T-helper 1 cell (primary cell): ENCODE results near the gene GPATCH1.
"Not testable (repeated sequence)": the region's sequence is repeated elsewhere in the genome, so short reads cannot be mapped to it uniquely, and the experiment has no call there.

ENCODE experiments used
- DNase-seq, 5 donors: peaks; one replicate each; pipeline ENCODE4 v3.0.0-alpha.2; 2012 to 2020
- total RNA-seq, 4 donors: gene quantifications; one replicate each; lab custom pipeline; 2026; lab: John Stamatoyannopoulos, UW

GPATCH1 gene, protein sequence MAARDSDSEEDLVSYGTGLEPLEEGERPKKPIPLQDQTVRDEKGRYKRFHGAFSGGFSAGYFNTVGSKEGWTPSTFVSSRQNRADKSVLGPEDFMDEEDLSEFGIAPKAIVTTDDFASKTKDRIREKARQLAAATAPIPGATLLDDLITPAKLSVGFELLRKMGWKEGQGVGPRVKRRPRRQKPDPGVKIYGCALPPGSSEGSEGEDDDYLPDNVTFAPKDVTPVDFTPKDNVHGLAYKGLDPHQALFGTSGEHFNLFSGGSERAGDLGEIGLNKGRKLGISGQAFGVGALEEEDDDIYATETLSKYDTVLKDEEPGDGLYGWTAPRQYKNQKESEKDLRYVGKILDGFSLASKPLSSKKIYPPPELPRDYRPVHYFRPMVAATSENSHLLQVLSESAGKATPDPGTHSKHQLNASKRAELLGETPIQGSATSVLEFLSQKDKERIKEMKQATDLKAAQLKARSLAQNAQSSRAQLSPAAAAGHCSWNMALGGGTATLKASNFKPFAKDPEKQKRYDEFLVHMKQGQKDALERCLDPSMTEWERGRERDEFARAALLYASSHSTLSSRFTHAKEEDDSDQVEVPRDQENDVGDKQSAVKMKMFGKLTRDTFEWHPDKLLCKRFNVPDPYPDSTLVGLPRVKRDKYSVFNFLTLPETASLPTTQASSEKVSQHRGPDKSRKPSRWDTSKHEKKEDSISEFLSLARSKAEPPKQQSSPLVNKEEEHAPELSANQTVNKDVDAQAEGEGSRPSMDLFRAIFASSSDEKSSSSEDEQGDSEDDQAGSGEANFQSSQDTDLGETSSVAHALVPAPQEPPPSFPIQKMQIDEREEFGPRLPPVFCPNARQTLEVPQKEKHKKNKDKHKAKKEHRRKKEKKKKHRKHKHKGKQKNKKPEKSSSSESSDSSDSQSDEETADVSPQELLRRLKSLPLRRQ
- 11.3 to 26.5 (median 23.1) reads per million in 4 donors for total RNA-seq

DNA sequence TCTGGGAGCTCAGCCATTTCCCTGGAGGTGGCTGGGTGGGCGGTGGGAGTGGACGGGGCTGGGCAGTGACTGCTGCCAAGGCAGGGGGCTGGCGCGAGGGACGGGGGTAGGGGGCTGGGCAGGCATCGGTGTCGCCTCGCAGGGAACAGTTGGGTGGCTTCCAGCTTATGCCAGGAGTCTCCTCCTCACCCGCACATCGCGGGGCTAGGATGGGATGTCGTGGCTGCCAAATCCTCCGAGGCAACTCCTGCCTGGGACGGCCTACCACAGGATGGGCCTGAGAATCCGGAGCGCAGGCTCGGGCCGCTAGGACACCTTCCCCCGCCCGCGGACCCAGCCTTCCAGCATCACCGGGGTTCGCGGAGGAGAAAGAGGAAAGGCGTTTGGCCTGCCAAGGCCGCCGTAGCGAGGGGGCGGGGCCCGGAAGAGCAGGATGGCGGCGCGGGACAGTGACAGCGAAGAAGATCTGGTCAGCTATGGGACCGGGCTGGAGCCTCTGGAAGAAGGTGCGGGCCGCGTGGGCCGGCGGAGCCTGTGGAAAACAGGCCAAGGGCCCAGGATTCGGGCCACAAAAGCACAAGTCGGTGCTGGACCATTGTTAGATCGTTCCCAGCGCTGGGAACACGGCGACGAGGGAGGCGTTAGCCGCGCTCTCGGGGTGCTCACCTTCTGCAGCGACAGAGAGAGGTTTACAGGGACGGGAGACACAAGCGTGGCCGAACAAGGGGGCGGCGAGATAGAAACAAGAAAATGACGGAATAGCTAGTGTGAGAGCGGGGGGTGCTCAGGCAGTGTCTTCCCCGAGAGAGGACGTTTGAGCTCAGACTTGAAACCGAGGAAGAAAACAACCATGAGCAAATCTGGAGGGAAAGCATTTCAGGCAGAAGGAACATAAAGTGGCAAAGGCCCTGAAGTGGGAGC, at the start of gene GPATCH1:
Gene GPATCH1, plus strand, starts transcription at position 421 of the 921 bp plus-strand sequence. Its CDS starts 13 bp downstream, at position 434.
- peak; percentile 66 to 83 (median 78) for DNase-seq

DNA sequence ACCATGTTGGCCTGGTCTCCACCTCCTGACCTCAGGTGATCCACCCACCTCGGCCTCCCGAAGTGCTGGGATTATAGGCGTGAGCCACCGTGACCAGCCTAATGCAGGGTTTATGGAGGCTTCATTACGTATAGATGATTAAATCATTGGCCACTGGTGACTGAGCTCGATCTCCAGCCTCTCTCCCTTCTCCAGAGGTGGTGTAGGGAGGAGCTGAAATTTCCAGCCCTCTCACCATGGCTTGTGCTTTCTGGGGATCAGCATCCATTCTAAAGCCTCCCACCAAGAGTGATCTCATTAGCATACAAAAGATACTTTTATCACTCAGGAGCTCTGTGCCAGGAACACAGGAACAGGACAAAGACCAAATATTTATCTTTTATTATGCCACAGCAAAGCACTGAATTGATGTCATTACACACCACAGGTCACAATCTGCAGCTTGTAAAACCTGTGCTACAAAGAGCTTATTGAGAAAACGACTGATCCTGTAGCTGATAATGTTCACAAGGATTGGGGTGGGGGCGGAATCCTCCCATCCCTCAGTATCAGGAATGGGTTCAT, 48.7 kb upstream of the GPATCH1 start:
- no peak for DNase-seq

DNA sequence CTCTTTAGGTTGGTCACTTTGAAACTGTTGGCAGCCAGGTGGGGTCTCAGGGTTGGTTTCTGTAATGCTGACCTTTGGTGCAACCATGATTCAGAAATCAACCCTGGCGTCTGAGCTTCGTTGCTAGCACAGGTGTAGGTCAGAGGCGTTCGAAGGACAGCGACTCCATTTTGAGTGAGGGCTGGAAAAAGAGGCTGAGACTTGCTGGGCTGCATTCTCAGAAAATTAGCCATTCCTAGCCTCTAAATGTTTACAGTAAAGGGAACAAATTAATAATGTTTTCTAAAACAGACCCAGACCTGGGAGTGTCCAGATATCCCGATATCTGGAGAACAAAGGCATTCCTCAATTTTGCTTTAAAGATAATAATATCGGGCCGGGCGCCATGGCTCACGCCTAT, 45.5 kb upstream of the GPATCH1 start:
- no peak for DNase-seq

DNA sequence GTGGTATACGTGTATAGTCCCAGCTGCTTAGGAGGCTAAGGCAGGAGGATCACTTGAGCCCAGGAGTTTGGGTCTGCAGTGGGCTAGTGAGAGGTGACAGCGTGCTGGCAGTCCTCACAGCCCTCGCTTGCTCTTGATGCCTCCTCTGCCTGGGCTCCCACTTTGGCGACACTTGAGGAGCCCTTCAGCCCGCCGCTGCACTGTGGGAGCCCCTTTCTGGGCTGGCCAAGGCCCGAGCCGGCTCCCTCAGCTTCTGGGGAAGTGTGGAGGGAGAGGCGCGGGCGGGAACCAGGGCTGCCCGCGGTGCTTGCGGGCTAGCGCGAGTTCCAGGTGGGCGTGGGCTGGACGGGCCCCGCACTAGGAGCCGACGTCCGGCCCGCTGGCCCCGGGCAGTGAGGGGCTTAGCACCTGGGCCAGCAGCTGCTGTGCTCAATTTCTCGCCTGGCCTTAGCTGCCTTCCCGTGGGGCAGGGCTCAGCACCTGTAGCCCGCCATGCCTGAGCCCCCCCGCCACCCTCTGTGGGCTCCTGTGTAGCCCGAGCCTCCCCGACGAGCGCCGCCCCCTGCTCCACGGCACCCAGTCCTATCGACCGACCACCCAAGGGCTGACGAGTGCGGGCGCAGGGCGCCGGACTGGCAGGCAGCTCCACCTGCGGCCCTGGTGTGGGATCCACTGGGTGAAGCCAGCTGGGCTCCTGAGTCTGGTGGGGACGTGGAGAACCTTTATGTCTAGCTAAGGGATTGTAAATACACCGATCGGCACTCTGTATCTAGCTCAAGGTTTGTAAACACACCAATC, 44.4 kb upstream of the GPATCH1 start:
- not testable (repeated sequence) for DNase-seq

DNA sequence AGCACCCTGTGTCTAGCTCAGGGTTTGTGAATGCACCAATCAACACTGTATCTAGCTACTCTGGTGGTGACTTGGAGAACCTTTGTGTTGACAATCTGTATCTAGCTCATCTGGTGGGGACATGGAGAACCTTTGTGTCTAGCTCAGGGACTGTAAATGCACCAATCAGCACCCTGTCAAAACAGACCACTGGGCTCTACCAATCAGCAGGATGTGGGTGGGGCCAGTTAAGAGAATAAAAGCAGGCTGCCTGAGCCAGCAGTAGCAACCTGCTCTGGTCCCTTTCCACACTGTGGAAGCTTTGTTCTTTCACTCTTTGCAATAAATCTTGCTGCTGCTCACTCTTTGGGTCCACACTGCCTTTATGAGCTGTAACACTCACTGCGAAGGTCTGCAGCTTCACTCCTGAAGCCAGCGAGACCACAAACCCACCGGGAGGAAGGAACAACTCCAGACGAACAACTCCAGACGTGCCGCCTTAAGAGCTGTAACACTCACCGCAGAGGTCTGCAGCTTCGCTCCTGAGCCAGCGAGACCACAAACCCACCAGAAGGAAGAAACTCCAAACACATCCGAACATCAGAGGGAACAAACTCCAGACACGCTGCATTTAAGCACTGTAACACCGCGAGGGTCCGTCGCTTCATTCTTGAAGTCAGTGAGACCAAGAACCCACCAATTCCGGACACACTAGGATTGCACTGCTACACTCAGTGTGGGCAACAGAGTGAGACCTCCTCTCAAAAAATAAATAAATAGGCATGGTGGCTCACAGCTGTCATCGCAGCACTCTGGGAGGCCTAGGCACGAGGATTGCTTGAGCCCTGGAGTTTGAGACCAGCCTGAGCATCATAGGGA, 43.6 kb upstream of the GPATCH1 start:
- not testable (repeated sequence) for DNase-seq

DNA sequence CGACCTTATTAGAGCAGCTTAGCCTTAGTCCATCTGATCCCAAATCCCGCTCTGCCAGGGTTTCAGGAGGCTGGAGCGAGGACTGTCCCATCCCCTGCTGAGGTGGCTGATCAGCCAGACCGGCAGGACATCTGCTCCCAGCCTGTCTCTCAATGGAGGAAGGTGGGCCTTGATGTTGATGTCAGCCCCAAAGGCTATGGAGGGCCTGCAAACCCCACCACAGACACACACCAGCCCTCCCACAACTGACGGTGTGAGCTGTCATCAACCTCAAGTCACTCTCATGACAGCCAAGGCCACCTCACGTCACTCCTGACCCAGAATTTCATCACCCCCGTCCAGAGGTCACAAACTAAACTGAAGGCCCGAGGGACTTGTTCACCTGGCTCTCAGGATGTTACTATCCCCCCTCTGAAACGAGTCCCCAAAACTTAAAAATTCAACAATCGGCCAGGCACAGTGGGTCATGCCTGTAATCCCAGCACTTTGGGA, 41.8 kb upstream of the GPATCH1 start:
- no peak for DNase-seq

DNA sequence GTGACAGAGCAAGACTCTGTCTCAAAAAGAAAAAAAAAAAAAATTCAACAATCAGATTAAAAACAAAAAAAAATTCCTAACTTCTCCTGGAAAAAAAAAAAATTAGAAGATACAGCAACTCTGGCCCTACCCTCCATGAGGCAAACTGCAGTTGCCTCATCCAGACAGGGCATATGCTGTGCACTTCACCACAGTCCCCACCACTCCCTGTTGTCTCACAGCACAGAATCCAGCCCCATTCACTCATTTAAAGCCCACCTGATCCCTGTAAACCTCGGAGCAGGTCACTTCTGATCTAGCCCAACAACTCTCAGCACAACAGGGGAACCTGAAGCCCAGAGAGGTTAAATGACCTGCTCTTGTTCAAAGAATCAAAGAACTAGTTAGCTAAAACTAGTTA, 41.2 kb upstream of the GPATCH1 start:
- no peak for DNase-seq

DNA sequence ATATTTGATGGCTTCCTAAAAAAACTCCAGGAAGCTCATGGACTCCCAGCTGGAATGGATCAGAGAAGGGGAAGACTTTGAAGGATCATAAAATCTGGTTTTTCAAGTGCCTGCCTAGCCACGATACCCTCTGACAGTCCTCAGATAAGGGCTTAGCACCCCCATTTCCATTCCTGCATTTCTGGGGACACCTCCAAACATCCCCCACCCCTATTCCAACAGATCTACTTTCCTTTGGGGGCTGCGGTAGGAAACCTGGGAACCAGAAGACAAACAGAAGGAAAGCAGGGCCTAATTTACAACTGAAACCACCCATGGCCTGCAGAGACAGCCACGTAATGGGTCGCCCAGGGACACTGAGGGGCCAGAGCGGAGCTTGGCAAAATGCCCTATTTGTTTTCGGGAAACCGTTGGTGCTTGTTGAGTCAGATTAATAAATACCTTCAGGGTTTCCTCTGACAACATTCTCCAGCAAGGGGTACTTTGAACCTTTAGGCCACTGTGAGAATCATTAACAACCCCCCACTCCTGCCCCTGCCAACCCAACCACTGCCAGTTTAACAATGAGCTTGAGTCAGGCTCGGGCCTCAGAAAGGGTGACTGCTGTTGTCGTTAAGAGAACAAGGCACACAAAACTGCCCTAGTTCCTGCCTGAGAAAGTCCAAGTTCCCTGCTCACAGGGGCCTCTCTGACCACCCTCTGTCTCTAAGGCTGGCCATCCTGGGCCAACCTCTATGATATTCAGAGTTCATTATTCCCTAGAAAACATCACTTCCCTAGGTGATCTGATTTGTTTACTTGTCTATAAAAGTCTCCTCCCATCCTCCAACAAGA, 39.8 kb upstream of the GPATCH1 start:
- no peak for DNase-seq

DNA sequence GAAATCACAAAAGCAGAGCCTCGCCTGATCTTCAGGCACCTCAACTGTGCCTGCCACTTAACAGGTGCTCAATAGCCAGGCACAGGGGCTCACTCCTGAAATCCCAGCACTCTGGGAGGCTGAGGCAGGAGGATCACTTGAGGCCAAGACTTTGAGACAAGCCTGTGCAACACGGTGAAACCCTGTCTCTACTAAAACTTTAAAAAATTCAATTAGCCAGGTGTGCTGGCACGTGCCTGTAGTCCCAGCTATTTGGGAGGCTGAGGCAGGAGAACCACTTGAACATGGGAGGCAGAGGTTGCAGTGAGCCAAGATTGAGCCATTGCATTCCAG, 39.2 kb upstream of the GPATCH1 start:
- DNase-seq: not testable (repeated sequence)

DNA sequence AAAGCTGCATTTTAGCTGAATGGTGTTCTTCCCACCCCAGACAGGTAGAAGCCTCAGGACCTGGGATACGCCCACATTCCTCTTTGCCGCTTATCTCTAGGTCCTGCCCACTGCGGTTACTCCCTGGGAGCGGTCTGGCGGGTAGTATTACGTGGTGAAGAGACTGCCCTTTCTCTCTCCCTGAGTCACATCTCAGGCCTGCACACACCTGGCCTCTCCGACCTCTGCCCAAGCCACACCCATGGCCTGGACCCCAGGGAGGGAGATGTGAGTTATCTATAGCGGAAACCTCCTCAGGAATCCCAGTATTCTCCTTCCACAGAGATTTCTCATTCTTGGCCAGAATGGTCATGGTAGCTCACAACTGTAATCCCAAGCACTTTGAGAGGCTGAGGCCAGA, 33.6 kb upstream of the GPATCH1 start:
- no peak for DNase-seq

DNA sequence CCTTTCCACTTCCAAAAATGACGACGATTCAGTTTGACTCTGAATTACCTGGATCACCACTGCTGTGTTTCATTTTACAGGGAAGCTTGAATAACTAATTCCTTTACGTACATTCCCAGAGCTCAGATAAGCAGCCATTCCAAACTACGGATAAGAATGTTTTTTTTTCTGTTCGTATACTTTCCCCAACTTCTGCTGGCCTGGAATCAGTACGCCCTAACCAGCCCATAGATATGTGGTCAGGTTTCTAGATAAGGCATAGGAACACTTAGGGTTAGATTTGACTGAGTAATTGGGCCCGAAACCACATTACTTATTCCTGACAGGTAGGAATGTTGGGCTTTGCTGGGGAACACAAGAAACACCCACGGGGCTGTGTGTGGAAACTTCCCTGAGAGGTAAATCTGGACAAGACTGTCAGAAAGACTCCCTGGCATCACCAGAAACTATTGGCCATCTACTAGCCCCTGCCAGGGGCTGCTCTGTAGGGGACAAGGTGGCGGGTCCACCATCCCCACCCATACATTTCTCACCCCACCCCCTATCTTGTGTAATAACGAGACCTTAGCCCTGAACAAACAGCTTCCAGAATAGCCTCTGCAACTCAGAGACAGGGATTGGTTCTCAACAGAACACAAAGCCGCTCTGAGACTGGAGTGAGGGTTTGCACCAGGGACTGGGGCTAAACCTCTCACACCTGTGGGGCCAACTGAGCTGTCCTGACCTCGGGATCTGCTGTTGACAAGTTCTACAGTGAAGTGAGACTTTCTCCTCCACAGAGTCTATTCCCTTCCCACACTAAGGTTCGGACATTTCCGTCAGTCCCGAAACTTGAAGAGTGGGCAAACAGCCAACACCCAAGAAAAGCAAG, 31.9 kb upstream of the GPATCH1 start:
- DNase-seq: no peak

DNA sequence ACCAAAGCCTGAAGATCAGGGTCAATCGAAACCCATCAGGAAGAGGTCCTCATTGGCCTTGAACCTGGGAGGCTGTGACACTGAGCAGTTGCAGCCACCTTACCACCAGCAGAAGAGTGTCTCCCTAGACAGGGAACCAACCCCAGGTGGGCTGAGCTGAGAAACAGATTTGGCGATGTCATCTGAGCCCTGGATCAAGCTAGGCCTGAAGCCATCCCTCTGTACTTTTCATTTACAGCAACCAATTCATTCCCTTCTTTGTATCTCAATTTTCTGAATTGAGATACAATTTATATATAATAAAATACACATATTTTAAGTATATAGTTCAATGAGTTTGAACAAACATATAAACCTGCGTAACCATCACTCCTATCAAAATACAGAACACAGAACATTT, 30.9 kb upstream of the GPATCH1 start:
- DNase-seq: no peak

DNA sequence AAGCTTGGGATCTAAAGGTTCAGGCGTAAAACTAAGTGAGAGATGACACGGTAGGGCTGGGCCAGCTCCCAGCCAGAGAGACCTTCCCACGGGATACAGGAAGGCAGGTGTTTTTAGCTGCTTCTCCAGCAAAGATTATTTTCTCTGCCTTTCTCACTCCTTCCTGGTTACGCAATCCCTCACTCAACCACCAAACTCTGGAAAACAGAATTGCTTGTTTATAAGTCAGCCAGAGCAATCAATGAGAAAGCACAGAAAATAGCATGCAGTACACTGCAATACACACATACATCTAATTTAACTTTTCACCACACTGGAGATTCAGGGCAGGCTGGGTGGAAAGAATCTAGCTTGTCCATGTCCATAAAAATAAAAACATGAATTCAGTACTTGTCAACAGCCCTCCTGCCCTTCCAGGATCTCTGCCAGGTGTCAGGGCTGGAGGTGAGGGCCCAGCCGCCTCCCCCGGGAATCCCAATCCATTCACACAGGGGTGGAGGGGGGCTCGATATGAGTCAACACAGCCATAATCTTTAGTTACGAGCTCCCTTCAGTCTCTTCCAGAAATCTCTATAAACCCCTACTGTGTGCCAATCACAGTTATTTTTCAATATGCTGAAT, 28.5 kb upstream of the GPATCH1 start:
- DNase-seq: no peak

DNA sequence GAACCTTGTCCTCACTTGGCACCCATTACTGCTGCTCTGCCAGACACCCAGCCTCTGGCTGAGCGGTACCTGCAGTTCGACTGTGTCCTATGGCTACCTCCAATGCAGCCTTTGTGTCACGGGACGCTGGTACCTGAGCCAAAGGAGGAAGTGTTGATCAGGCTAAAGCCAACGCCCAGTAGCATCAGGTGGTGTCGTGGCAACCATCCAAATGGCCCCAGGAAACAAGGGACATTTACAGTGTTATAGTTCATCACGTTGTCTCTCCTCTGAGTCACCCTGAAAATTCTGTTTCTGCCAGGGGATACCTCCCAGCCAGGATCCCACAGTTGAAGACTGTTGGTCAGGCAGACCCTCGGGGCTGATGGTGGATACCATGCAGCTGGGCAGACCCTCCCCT, 26.4 kb upstream of the GPATCH1 start:
- no peak for DNase-seq

DNA sequence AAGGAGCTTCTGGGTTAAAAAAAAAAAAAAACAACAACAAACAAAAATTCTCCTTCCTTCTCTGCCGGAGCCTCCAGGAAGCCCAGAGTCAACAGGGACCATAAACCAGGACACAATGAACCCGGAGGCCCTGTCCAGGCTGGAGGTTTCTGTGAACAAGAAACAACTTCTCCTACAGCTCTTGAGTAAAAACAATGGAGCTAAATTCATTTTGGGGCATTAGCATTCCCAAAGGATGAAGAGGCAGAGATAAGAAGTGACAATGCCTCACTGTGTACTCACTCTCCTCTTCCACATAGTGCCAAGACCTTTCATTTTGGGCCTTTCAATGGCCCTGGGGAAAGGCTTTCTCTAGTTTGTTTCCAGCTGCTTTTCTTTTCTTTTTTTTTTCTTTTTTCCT, 25.3 kb upstream of the GPATCH1 start:
- DNase-seq: no peak

DNA sequence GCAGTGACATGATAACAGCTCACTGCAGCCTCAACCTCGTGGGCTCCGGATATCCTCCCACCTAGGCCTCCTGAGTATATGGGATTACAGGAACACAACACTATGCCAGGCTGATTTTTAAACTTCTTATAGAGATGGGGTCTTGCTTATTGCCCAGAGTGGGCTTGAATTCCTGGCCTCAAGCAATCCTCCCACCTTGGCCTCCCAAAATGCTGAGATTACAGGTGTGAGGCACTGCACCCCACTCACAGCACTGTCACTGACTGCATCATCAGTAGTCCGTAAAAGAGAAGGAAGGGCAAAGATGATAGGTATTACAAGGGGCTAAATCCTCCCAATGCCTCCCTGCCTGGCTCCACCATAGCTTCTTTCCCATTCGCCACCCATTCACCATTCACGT, 20.4 kb upstream of the GPATCH1 start:
- no peak for DNase-seq

DNA sequence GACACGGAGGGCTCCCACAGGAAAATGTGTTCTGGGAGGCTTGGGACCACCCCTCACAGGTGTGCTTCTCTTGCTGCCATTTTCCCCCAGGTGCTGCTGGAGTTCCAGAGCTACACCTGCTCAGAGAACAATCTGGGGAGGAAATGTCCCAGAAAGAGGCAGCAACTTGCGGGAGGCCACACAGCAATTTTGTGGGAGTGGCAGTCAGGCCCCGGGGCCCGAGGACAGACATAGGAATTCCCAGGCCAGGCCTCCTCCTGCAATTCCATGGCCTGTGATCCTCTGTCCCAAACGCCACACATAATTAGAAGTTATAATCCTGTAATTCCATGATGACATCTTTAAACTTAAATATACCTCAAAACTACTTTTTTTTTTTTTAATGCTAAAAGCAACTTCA, 18.1 kb upstream of the GPATCH1 start:
- no peak for DNase-seq

DNA sequence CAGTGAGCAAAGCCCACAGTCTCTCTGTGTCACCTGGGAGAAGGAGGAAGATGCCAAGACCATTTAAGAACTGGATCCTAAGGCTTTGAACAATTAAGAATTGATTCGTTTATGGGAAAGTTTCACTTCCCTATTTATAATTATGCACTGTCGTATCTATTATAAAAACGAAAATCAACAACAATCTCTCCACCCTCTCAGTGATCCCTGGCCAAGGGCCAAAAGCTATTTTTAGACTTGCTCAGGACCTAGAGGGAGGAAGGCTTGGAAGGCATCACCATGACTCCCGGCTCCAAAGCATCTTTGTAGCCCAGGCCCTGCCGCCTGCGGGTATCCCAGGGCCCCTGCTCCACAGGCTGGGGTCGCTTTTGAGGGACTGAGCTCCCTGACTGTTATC, 17.6 kb upstream of the GPATCH1 start:
- DNase-seq: no peak
